GM15510 (cell line): Measurements from ENCODE around the gene SYCP2.

Experiments used
- POLR2A ChIP-seq: IDR thresholded peaks from 3 replicates; pipeline ENCODE4 v1.6.1; 2011; ENCODE audit warnings: borderline replicate concordance; ENCODE audit not compliant: insufficient read length; ENCODE audit errors: extremely low read depth

Gene SYCP2

GRCh38 chr20:59884494-59884893 lies 48.9 kb downstream of the SYCP2 start:
- no peak for TF ChIP-seq POLR2A

GRCh38 chr20:59880198-59880597 lies 53.2 kb downstream of the SYCP2 start:
- no peak for TF ChIP-seq POLR2A

GRCh38 chr20:59873409-59873808 lies 60.0 kb downstream of the SYCP2 start:
- no peak for TF ChIP-seq POLR2A

GRCh38 chr20:59871096-59871495 lies 62.3 kb downstream of the SYCP2 start:
- TF ChIP-seq POLR2A: no peak

- no peak for TF ChIP-seq POLR2A
Observed at GRCh38 chr20:59866338-59866737, 67.1 kb downstream of the SYCP2 start.

- no peak for TF ChIP-seq POLR2A
Observed at GRCh38 chr20:59864726-59865125, 68.7 kb downstream of the SYCP2 start.

- TF ChIP-seq POLR2A: no peak
Observed at GRCh38 chr20:59863058-59863457, 70.4 kb downstream of the SYCP2 start.

- TF ChIP-seq POLR2A: no peak
Observed at GRCh38 chr20:59861401-59861800, 72.0 kb downstream of the SYCP2 start.

- TF ChIP-seq POLR2A: no peak
Observed at GRCh38 chr20:59858425-59858824, 75.0 kb downstream of the SYCP2 start.

- TF ChIP-seq POLR2A: no peak
Observed at GRCh38 chr20:59857966-59858365, 75.5 kb downstream of the SYCP2 start.

- TF ChIP-seq POLR2A: no peak
Observed at GRCh38 chr20:59850018-59850641, 83.3 kb downstream of the SYCP2 start.

GRCh38 chr20:59848182-59848581 lies 85.3 kb downstream of the SYCP2 start:
- no peak for TF ChIP-seq POLR2A

GRCh38 chr20:59845472-59845871 lies 88.0 kb downstream of the SYCP2 start:
- no peak for TF ChIP-seq POLR2A

GRCh38 chr20:59839400-59839799 lies 94.0 kb downstream of the SYCP2 start:
- TF ChIP-seq POLR2A: no peak

GRCh38 chr20:59837623-59838394 lies 95.6 kb downstream of the SYCP2 start:
- no peak for TF ChIP-seq POLR2A

- TF ChIP-seq POLR2A: no peak
Observed at GRCh38 chr20:59836767-59837166, 96.7 kb downstream of the SYCP2 start.
